GM18909 (cell line): Measurements from ENCODE around the gene NEMP2.

Experiments used
- ATAC-seq: cut with Tn5 transposase; IDR thresholded peaks from one replicate; pipeline ENCODE4 v1.9.1; 2021; ENCODE audit warnings: mild to moderate bottlenecking; ENCODE audit not compliant: unreplicated experiment, poor library complexity

NEMP2 gene

GRCh38 chr2:190462611-190463010 lies 71.9 kb downstream of the NEMP2 start:
- no peak for ATAC-seq

GRCh38 chr2:190462181-190462580 lies 72.3 kb downstream of the NEMP2 start:
- no peak for ATAC-seq

- no peak for ATAC-seq
These were observed 74.0 kb downstream of the NEMP2 start for GRCh38 chr2:190460487-190460886.

GRCh38 chr2:190459881-190460280 lies 74.6 kb downstream of the NEMP2 start:
- no peak for ATAC-seq

GRCh38 chr2:190458352-190459107 lies 76.0 kb downstream of the NEMP2 start:
- ATAC-seq: no peak

- ATAC-seq: no peak
These were observed 77.3 kb downstream of the NEMP2 start for GRCh38 chr2:190457256-190457655.

- ATAC-seq: no peak
These were observed 77.7 kb downstream of the NEMP2 start for GRCh38 chr2:190456833-190457232.

- no peak for ATAC-seq
These were observed 79.0 kb downstream of the NEMP2 start for GRCh38 chr2:190455358-190456095.

GRCh38 chr2:190454795-190455194 lies 79.7 kb downstream of the NEMP2 start:
- no peak for ATAC-seq
